HEK293 (cell line): Measurements from ENCODE around the gene CMTM8.

Experiments used
- CTCF ChIA-PET: fragments of 350-600 bp; formaldehyde crosslinking; extraction: SDS; loops from one replicate; lab custom pipeline; 2021; ENCODE audit warnings: antibody characterized with exemption; lab: Yijun Ruan, JAX
- POLR2A ChIA-PET: fragments of 300-600 bp; formaldehyde crosslinking; extraction: SDS; loops from one replicate; lab custom pipeline; 2020; ENCODE audit warnings: antibody characterized with exemption, inconsistent platforms; lab: Yijun Ruan, JAX
- H3K27ac ChIP-seq: fragments of 200-500 bp; sonication (Bioruptor generic); 2 replicates; pipeline ENCODE4 v1.5.1; 2014; ENCODE audit warnings: low read depth, low read length, control low read depth, inconsistent platforms; ENCODE audit errors: extremely low read depth
- H3K36me3 ChIP-seq, 2 experiments: fragments of 200-500 bp in 1 of 2; sonication (Bioruptor generic) in 1 of 2; 1 replicate in 1 of 2; 2 replicates in 1 of 2; pipeline ENCODE4 v1.5.1; 2014 to 2017; ENCODE audit warnings: inconsistent platforms in 2 of 2, low read length in 2 of 2; ENCODE audit not compliant: control insufficient read depth in 2 of 2, insufficient read depth in 1 of 2
- H3K4me1 ChIP-seq: fragments of 200-500 bp; sonication (Bioruptor generic); 2 replicates; pipeline ENCODE4 v1.5.1; 2014; ENCODE audit warnings: mild to moderate bottlenecking, low read length, inconsistent platforms; ENCODE audit not compliant: control insufficient read depth, insufficient read depth
- H3K4me3 ChIP-seq: 2 replicates; pipeline ENCODE4 v1.5.1; 2011; ENCODE audit warnings: low read depth, mild to moderate bottlenecking, control low read depth, low read length, moderate library complexity
- H3K9me3 ChIP-seq: fragments of 200-500 bp; sonication (Bioruptor generic); 2 replicates; pipeline ENCODE4 v1.5.1; 2014; ENCODE audit warnings: low read depth, low read length, inconsistent platforms; ENCODE audit not compliant: control insufficient read depth, insufficient read depth
- BCL11A ChIP-seq: fragments of 450-650 bp; formaldehyde crosslinking; IDR thresholded peaks from 2 replicates; pipeline ENCODE4 v1.5.1; 2016; ENCODE audit warnings: low read depth, missing biosample characterization, missing genetic modification characterization
- SALL2 ChIP-seq: fragments of 450-650 bp; formaldehyde crosslinking; IDR thresholded peaks from 2 replicates; pipeline ENCODE4 v1.5.0; 2017; ENCODE audit warnings: missing biosample characterization, mild to moderate bottlenecking, missing genetic modification characterization, borderline replicate concordance
- YY1 ChIP-seq: fragments of 450-650 bp; formaldehyde crosslinking; IDR thresholded peaks from 2 replicates; pipeline ENCODE4 v1.5.1; 2018; ENCODE audit warnings: missing biosample characterization, missing genetic modification characterization
- ZNF146 ChIP-seq: fragments of 450-650 bp; formaldehyde crosslinking; IDR thresholded peaks from 2 replicates; pipeline ENCODE4 v1.5.1; 2016; ENCODE audit warnings: missing biosample characterization, missing genetic modification characterization
- ZNF157 ChIP-seq: fragments of 450-650 bp; formaldehyde crosslinking; IDR thresholded peaks from 2 replicates; pipeline ENCODE4 v1.5.1; 2016; ENCODE audit warnings: missing biosample characterization, missing genetic modification characterization
- ZNF175 ChIP-seq: fragments of 450-650 bp; formaldehyde crosslinking; IDR thresholded peaks from 2 replicates; pipeline ENCODE4 v1.5.1; 2016; ENCODE audit warnings: missing biosample characterization, missing genetic modification characterization
- ZNF223 ChIP-seq: fragments of 450-650 bp; formaldehyde crosslinking; IDR thresholded peaks from 2 replicates; pipeline ENCODE4 v1.5.1; 2016; ENCODE audit warnings: missing biosample characterization, missing genetic modification characterization
- ZNF366 ChIP-seq: fragments of 450-650 bp; formaldehyde crosslinking; conservative IDR thresholded peaks from 2 replicates; pipeline ENCODE4 v1.5.1; 2016; ENCODE audit warnings: missing biosample characterization, missing genetic modification characterization
- ZNF530 ChIP-seq: fragments of 450-650 bp; formaldehyde crosslinking; IDR thresholded peaks from 2 replicates; pipeline ENCODE4 v1.5.1; 2016; ENCODE audit warnings: low read depth, missing biosample characterization, missing genetic modification characterization
- ZNF600 ChIP-seq: fragments of 450-650 bp; formaldehyde crosslinking; IDR thresholded peaks from 2 replicates; pipeline ENCODE4 v1.5.1; 2016; ENCODE audit warnings: missing biosample characterization, missing genetic modification characterization
- ZNF660 ChIP-seq: fragments of 450-650 bp; IDR thresholded peaks from 2 replicates; pipeline ENCODE4 v1.5.1; 2018; ENCODE audit warnings: missing biosample characterization, mild to moderate bottlenecking, missing genetic modification characterization
- ZNF791 ChIP-seq: fragments of 450-650 bp; formaldehyde crosslinking; IDR thresholded peaks from 2 replicates; pipeline ENCODE4 v1.5.1; 2016; ENCODE audit warnings: missing biosample characterization, missing genetic modification characterization
- TF ChIP-seq, protein P1 (sequence below): fragments of 450-650 bp; formaldehyde crosslinking; IDR thresholded peaks from 2 replicates; pipeline ENCODE4 v1.5.1; 2016; ENCODE audit warnings: missing biosample characterization, missing genetic modification characterization
- TF ChIP-seq, protein P2 (sequence below): fragments of 450-650 bp; formaldehyde crosslinking; IDR thresholded peaks from 2 replicates; pipeline ENCODE4 v1.5.1; 2016; ENCODE audit warnings: missing biosample characterization, missing genetic modification characterization
- TF ChIP-seq, protein P3 (sequence below): fragments of 450-650 bp; formaldehyde crosslinking; IDR thresholded peaks from 2 replicates; pipeline ENCODE4 v1.5.1; 2016; ENCODE audit warnings: missing biosample characterization, missing genetic modification characterization
- TF ChIP-seq, protein P4 (sequence below): fragments of 450-650 bp; formaldehyde crosslinking; IDR thresholded peaks from 2 replicates; pipeline ENCODE4 v1.5.1; 2017; ENCODE audit warnings: missing biosample characterization, missing genetic modification characterization
- TF ChIP-seq, protein P5 (sequence below): fragments of 450-650 bp; IDR thresholded peaks from 2 replicates; pipeline ENCODE4 v1.5.1; 2018; ENCODE audit warnings: missing biosample characterization, mild to moderate bottlenecking, missing genetic modification characterization
- TF ChIP-seq, protein P6 (sequence below): fragments of 450-650 bp; formaldehyde crosslinking; IDR thresholded peaks from 2 replicates; pipeline ENCODE4 v1.5.1; 2017; ENCODE audit warnings: missing biosample characterization, mild to moderate bottlenecking, missing genetic modification characterization, moderate library complexity

Gene CMTM8

DNA sequence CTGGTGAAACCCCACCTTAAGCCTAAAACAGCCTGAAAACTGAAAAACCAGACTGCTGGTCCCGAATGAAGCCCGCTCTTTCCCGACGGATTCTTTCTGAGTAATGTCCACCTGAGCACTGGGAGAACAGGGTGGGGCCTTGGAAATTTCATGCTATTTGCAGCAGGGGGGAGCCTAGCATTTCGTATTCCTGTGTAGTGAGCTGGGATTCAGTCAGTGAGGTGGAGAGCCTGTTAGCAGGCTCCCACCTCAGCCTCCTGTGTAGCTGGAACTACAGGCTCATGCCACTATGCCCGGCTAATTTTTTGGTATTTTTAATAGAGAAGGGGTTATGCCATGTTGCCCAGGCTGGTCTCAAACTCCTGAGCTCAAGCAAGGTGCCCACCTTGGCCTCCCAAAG is 74.7 kb downstream of the CMTM8 start:
- no peak overlapping the region for H3K27ac ChIP-seq
- TF ChIP-seq ZNF530 (tag by site-specific recombination) (no peak), ZNF223 (tag by site-specific recombination) (no peak), ZNF791 (no peak), ZNF660 (no peak), ZNF175 (no peak), ZNF146 (tag by site-specific recombination) (no peak)
- TF ChIP-seq, protein P1, sequence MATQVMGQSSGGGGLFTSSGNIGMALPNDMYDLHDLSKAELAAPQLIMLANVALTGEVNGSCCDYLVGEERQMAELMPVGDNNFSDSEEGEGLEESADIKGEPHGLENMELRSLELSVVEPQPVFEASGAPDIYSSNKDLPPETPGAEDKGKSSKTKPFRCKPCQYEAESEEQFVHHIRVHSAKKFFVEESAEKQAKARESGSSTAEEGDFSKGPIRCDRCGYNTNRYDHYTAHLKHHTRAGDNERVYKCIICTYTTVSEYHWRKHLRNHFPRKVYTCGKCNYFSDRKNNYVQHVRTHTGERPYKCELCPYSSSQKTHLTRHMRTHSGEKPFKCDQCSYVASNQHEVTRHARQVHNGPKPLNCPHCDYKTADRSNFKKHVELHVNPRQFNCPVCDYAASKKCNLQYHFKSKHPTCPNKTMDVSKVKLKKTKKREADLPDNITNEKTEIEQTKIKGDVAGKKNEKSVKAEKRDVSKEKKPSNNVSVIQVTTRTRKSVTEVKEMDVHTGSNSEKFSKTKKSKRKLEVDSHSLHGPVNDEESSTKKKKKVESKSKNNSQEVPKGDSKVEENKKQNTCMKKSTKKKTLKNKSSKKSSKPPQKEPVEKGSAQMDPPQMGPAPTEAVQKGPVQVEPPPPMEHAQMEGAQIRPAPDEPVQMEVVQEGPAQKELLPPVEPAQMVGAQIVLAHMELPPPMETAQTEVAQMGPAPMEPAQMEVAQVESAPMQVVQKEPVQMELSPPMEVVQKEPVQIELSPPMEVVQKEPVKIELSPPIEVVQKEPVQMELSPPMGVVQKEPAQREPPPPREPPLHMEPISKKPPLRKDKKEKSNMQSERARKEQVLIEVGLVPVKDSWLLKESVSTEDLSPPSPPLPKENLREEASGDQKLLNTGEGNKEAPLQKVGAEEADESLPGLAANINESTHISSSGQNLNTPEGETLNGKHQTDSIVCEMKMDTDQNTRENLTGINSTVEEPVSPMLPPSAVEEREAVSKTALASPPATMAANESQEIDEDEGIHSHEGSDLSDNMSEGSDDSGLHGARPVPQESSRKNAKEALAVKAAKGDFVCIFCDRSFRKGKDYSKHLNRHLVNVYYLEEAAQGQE (tag by site-specific recombination), result no peak
- H3K4me3 ChIP-seq, result no peak overlapping the region
- H3K9me3 ChIP-seq, result no peaks in the 10 kb centered on the region
- H3K36me3 ChIP-seq, result no peaks in the 10 kb centered on the region
- H3K4me1 ChIP-seq, result no peaks in the 10 kb centered on the region
- CTCF ChIA-PET, result interaction anchor here (0.6 to 2.4 kb wide), 2 partner anchors 63 to 388 kb away, joined by 3 to 6 read pairs; no protein-coding TSS in a partner anchor
- POLR2A ChIA-PET, result no interaction called here

DNA sequence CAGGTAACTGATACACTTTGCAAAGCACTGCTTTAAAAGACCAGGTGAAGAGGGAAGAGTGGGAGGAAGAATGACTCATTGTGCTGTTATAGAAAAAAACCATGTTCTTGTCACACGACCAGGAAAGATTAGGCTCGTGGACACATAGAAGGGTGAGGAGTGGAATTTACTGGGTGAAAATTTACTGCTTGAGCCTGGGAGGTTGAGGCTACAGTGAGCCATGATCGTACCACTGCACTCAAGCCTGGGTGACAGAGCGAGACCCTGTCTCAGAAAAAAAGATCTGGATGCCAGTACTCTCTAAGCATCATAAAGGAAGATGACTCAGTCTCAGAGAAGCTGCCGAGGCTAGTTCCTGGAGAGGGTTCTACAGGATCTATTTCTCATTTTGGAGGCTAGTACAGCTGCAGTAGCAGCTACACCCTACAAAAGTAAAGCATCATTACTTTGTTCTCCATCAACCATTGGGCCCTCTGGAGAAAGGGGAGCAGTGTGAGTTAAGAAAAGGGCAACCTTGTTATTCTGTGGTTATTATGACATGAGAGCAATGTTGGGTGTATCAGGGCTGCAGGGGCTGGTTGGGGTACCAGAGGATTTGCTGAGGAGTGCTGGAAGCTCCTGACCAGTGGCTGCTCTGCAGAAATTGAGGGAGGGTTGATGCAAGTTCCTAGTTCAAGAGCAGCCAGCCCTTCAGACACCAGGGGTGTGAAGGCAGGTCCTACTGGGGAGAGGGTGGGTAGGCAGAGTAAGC is 75.4 kb downstream of the CMTM8 start:
- no peak overlapping the region for H3K4me3 ChIP-seq
- H3K9me3 ChIP-seq, result no peaks in the 10 kb centered on the region
- ChIA-PET CTCF (interaction anchor here (0.7 to 2.4 kb wide), 3 partner anchors 62 to 139 kb away, joined by 3 to 6 read pairs (median 3); no protein-coding TSS in a partner anchor), POLR2A (no interaction called here)
- H3K36me3 ChIP-seq, result no peaks in the 10 kb centered on the region
- TF ChIP-seq, protein P2, sequence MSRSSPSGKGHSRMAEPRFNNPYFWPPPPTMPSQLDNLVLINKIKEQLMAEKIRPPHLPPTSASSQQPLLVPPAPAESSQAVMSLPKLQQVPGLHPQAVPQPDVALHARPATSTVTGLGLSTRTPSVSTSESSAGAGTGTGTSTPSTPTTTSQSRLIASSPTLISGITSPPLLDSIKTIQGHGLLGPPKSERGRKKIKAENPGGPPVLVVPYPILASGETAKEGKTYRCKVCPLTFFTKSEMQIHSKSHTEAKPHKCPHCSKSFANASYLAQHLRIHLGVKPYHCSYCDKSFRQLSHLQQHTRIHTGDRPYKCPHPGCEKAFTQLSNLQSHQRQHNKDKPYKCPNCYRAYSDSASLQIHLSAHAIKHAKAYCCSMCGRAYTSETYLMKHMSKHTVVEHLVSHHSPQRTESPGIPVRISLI (tag by site-specific recombination), result peak; percentile 96
- no peak for TF ChIP-seq ZNF157 (tag by site-specific recombination)
- TF ChIP-seq ZNF600 (tag by site-specific recombination), result 0 out of 2 replicates have a peak, but pooled peaks have one; percentile 35
- TF ChIP-seq, protein P3, sequence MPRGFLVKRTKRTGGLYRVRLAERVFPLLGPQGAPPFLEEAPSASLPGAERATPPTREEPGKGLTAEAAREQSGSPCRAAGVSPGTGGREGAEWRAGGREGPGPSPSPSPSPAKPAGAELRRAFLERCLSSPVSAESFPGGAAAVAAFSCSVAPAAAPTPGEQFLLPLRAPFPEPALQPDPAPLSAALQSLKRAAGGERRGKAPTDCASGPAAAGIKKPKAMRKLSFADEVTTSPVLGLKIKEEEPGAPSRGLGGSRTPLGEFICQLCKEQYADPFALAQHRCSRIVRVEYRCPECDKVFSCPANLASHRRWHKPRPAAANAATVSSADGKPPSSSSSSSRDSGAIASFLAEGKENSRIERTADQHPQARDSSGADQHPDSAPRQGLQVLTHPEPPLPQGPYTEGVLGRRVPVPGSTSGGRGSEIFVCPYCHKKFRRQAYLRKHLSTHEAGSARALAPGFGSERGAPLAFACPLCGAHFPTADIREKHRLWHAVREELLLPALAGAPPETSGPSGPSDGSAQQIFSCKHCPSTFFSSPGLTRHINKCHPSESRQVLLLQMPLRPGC (tag by site-specific recombination), result 0 out of 2 replicates have a peak, but pooled peaks have one; percentile 31
- H3K27ac ChIP-seq, result no peak overlapping the region
- H3K4me1 ChIP-seq, result no peaks in the 10 kb centered on the region

DNA sequence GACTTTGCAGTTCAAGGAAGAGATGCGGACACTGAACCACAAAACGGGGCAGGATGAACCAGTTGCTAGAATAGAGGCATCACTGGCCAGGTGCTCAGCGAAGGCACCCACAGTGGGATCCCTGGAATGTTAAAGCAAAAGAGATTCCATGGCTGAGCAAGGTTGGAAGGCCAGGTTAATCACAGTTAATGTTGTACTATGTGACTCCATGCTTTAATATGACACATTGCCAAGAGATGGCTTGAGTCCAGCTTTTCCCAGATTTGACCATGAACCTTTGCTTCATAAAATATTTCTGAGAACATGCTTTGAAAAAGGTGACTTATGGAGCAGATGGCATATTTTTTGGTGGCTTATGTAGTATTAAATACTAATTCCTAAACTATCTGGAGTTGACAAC is 77.0 kb downstream of the CMTM8 start:
- Histone ChIP-seq H3K9me3 (no peaks in the 10 kb centered on the region), H3K36me3 (no peaks in the 10 kb centered on the region), H3K27ac (no peak overlapping the region), H3K4me3 (no peak overlapping the region), H3K4me1 (no peaks in the 10 kb centered on the region)
- TF ChIP-seq ZNF366 (tag by site-specific recombination), result no peak
- TF ChIP-seq, protein P4, sequence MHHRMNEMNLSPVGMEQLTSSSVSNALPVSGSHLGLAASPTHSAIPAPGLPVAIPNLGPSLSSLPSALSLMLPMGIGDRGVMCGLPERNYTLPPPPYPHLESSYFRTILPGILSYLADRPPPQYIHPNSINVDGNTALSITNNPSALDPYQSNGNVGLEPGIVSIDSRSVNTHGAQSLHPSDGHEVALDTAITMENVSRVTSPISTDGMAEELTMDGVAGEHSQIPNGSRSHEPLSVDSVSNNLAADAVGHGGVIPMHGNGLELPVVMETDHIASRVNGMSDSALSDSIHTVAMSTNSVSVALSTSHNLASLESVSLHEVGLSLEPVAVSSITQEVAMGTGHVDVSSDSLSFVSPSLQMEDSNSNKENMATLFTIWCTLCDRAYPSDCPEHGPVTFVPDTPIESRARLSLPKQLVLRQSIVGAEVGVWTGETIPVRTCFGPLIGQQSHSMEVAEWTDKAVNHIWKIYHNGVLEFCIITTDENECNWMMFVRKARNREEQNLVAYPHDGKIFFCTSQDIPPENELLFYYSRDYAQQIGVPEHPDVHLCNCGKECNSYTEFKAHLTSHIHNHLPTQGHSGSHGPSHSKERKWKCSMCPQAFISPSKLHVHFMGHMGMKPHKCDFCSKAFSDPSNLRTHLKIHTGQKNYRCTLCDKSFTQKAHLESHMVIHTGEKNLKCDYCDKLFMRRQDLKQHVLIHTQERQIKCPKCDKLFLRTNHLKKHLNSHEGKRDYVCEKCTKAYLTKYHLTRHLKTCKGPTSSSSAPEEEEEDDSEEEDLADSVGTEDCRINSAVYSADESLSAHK (tag by site-specific recombination), result no peak
- TF ChIP-seq, protein P5, sequence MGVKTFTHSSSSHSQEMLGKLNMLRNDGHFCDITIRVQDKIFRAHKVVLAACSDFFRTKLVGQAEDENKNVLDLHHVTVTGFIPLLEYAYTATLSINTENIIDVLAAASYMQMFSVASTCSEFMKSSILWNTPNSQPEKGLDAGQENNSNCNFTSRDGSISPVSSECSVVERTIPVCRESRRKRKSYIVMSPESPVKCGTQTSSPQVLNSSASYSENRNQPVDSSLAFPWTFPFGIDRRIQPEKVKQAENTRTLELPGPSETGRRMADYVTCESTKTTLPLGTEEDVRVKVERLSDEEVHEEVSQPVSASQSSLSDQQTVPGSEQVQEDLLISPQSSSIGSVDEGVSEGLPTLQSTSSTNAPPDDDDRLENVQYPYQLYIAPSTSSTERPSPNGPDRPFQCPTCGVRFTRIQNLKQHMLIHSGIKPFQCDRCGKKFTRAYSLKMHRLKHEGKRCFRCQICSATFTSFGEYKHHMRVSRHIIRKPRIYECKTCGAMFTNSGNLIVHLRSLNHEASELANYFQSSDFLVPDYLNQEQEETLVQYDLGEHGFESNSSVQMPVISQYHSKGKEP (tag by site-specific recombination), result no peak
- TF ChIP-seq, protein P6, sequence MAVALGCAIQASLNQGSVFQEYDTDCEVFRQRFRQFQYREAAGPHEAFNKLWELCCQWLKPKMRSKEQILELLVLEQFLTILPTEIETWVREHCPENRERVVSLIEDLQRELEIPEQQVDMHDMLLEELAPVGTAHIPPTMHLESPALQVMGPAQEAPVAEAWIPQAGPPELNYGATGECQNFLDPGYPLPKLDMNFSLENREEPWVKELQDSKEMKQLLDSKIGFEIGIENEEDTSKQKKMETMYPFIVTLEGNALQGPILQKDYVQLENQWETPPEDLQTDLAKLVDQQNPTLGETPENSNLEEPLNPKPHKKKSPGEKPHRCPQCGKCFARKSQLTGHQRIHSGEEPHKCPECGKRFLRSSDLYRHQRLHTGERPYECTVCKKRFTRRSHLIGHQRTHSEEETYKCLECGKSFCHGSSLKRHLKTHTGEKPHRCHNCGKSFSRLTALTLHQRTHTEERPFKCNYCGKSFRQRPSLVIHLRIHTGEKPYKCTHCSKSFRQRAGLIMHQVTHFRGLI (tag by site-specific recombination), result no peak
- no peak for TF ChIP-seq BCL11A (tag by site-specific recombination)
- no peak for TF ChIP-seq SALL2 (tag by site-specific recombination)
- TF ChIP-seq YY1 (tag by site-specific recombination), result no peak
- CTCF ChIA-PET, result interaction anchor here (0.6 kb wide), 2 partner anchors 159 to 457 kb away, joined by 3 read pairs; no protein-coding TSS in a partner anchor
- POLR2A ChIA-PET, result no interaction called here
